ACHN (cell line): ENCODE measurements around the gene IMP3.

Experiments
- DNase-seq: peaks from one replicate; pipeline ENCODE4 v3.0.0-alpha.2; 2015
- in situ Hi-C: cut with HindIII; loops from 2 replicates; pipeline ENCODE4 v1.10.0; 2017; ENCODE audit warnings: low sequenced_read_pairs, low pct_ligation_motif_present, low pct_unique_long_range_greater_than_20kb

Gene IMP3

GRCh38 chr15:75654201-75654907, 14.3 kb upstream of the IMP3 start:
- DNase-seq, result no peak
- in situ Hi-C loops, result no loop called here

- in situ Hi-C loops, result no loop called here
These were observed 13.4 kb upstream of the IMP3 start for GRCh38 chr15:75653347-75653913.

GRCh38 chr15:75651810-75652543, 12.0 kb upstream of the IMP3 start:
- no peak for DNase-seq
- in situ Hi-C loops, result no loop called here

More at GRCh38 chr15:75653347-75653913, 13.4 kb upstream of the IMP3 start:
- no peak for DNase-seq

GRCh38 chr15:75650908-75651809, 11.1 kb upstream of the IMP3 start:
- DNase-seq, result no peak
- in situ Hi-C loops, result no loop called here

- in situ Hi-C loops, result no loop called here
- no peak for DNase-seq
These were observed 9.8 kb upstream of the IMP3 start for GRCh38 chr15:75649848-75650247.

GRCh38 chr15:75649045-75649761, 9.2 kb upstream of the IMP3 start:
- DNase-seq, result no peak
- in situ Hi-C loops, result no loop called here

- DNase-seq, result no peak
These were observed 8.4 kb upstream of the IMP3 start for GRCh38 chr15:75648156-75649000.

GRCh38 chr15:75647370-75648155, 7.5 kb upstream of the IMP3 start, which contains the start of gene SNX33:
Gene SNX33 (plus strand): TSS chr15:75647912. CDS start chr15:75649103, 1,191 bp downstream.
- in situ Hi-C loops, result no loop called here
- DNase-seq, result peak; percentile 80

More at GRCh38 chr15:75648156-75649000, 8.4 kb upstream of the IMP3 start:
- in situ Hi-C loops, result no loop called here

GRCh38 chr15:75646944-75647364, 6.9 kb upstream of the IMP3 start:
- no peak for DNase-seq
- in situ Hi-C loops, result no loop called here

- DNase-seq, result no peak
- in situ Hi-C loops, result no loop called here
These were observed 6.3 kb upstream of the IMP3 start for GRCh38 chr15:75646112-75646943.

- in situ Hi-C loops, result no loop called here
- no peak for DNase-seq
These were observed 4.4 kb upstream of the IMP3 start for GRCh38 chr15:75644376-75644775.

- no peak for DNase-seq
These were observed 1.6 kb upstream of the IMP3 start for GRCh38 chr15:75641603-75642002.

GRCh38 chr15:75641179-75641503, 1.1 kb upstream of the IMP3 start:
- in situ Hi-C loops, result no loop called here
- no peak for DNase-seq

More at GRCh38 chr15:75641603-75642002, 1.6 kb upstream of the IMP3 start:
- in situ Hi-C loops, result no loop called here

- in situ Hi-C loops, result no loop called here
- DNase-seq, result peak; percentile 70
These were observed 607 bp upstream of the IMP3 start for GRCh38 chr15:75640483-75641178.

- peak; percentile 22 for DNase-seq
- in situ Hi-C loops, result no loop called here
These were observed 774 bp downstream of the IMP3 start for GRCh38 chr15:75639191-75639708.
